UCSD-AML1 (cell line): ENCODE measurements around the gene ARHGAP10.

ENCODE experiments used
- DNase-seq: peaks from one replicate; lab custom pipeline; 2025; ENCODE audit not compliant: unreplicated experiment; lab: John Stamatoyannopoulos, UW

Gene ARHGAP10

DNA sequence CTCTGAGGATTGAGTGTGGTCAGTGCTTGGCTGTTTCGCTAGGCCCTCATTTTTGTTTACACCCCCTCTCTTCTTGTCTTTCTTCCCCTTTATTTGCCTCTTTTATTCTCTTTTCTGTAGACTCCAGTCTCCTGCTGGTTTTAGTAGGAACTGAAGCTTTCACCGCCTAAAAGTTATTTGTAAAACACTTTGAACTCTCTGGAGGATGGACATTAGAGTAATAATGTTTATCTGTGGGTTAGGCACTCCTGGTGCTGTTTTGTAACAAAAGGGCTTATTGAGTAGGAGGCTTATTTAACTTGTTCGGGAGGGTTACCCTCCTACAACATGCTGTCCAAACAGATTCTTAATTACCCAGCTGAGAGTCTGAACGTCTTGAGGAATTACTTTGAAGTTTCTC lies 1.6 kb upstream of the ARHGAP10 start:
- no peak for DNase-seq

DNA sequence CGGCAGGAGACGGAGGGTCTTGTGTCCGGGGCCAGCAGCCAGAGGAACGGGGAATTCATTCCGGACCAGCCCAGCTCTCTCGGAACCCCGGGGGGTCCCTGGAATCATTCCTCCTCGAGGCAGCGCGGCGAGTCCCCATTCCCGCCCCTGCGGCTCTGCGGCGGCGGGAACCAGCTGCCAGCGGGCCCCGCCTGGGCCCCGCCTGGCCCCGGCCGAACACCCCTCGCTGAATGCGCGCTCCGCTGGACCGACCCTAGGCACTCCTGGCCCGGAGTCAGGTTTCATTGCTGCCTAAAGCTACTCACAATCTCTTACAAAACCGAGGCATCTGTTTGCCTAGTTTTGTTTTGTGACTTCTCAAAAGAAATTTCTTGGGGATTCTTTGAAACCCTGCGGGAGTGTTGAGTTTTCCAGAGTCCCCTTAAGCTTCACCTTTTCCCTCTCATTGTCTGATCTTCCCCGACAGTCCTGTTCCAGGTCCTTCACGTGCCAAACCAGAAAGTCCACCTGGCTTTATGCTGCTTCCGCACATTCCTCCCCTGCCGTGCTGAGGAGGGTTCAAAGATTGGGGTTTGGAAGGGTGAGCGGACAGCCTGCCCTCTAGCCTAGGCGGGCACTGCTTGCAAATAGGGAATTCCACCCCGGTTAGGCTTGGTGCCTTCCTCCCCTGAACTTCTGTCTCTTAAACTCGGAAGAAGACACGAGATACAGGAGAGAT lies 789 bp downstream of the ARHGAP10 start:
- peak; percentile 49 for DNase-seq

DNA sequence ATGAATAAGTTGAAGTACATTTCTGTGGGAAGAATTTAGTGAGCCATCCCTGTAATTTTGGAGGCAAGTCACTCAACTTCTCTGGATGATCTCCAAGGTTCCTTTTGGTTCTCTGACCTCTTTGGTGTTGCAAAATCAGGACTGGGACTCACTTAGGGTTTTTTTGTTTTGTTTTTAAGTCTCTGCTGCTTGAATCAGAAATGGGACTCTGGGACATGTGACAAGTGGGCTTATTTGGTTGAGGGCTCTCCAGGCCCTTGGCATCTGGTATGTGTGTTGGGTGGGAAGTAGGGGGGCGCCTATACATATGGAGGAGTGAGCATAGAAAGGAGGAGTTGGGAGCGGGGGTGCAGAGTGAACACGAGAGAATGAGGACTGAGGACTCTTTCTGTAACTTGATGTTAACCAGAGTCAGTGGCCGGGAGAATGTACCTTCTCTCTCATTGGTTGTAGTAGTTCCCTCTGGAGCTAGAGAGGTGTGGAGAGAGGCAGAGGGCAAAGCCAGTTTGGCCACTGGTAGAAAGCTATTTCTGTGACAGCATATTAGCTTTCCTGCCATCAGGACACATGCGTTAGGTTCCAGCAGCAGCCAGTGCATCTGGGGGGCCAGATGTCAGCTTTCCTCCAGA lies 1.9 kb downstream of the ARHGAP10 start:
- DNase-seq, result peak; percentile 10

DNA sequence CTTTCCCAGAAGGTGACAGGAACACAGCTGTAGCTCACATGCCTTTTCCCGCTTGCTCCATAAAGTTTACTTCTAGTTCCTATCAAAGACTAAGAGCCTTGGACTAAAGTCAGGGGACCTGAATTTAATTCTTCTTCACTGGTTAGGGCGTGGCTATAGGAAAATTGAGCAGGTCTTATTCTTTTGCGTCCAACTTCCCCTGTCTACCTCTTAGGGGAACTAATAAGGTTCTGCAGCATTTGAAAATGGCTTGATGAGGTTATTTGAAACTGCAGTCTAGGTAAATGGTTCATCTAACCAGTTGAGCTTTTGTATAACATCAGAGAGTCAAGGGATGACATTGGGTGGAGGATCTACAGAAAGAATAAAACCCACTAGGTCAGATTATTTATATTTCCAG lies 2.6 kb downstream of the ARHGAP10 start:
- DNase-seq, result no peak

DNA sequence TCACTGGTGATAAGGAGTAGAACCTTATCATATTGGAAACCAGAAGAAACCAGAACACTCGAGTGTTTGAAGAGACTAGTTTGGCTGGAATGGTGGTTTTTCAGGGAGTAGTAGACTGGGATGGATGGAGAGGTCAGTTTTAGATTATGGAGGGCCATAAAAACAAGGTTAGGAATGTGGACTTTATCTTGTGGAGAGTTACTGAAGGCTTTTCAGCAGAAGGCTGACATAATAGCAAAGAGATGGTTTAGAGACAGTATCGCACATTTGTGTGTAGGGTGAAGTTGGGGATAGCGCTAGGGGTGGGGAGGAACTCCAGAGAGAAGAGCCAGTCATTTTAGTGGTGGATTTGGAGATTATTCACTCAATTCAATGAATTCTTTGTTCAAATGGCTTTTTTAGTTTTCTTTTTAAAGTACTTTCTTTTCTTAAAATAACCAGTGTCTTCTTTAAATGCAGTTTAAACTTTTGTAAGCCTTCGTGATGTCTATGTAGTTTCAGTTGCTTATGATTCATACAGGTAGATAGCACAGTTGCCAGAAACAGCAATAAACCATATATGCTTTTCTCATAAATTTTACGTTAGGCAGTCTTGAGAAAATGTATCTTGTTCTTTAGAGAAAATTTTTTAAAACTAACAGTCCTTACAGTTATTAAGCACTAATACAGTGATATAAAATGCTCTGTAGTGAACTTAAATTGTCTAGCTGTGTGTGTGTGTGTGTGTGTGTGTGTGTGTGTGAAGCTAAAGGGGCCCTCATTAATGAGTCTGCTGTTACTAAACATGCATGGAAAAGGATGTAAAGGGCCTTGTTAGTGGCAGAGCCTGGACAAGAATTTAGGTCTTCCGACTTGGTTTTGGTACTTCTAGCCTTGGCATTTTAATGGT lies 3.8 kb downstream of the ARHGAP10 start:
- no peak for DNase-seq

DNA sequence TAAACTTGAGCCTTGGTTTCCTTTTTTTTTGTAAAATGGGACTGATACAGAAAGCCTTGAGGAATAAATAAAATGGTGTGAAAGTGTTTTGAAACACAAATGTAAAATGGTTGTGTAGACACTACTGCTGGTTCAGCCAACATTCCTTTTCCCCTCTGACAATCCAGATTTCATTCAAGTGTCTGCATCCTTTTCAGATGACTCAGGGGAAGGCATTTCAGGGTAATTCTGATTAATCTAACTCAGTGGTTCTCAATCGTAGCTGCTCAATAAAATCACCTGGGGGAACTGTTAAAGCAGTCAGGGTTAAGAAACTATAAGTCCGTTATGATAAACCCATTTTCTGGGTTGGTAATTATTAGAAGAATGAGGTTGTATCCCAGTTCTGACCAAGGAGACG lies 4.6 kb downstream of the ARHGAP10 start:
- DNase-seq, result no peak

DNA sequence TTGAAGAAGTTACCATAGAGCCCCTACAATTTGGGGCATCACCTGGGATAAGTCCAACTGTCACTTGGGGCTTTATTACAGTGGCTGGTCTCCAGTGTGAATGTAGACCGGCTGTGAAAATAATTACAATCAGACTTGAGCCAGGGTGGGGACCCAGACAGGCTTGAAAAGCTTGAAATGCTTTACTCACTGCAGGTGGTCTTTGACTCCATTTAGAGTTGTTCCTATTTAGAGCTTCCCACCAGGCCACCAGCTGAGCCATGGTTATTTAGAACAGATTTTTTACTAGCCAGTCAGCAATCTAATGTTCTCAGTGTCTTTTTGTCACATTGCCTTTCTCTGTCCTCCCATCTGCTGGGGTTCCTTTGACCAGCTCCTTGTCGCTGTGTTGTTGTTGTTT lies 5.7 kb downstream of the ARHGAP10 start:
- DNase-seq, result no peak

DNA sequence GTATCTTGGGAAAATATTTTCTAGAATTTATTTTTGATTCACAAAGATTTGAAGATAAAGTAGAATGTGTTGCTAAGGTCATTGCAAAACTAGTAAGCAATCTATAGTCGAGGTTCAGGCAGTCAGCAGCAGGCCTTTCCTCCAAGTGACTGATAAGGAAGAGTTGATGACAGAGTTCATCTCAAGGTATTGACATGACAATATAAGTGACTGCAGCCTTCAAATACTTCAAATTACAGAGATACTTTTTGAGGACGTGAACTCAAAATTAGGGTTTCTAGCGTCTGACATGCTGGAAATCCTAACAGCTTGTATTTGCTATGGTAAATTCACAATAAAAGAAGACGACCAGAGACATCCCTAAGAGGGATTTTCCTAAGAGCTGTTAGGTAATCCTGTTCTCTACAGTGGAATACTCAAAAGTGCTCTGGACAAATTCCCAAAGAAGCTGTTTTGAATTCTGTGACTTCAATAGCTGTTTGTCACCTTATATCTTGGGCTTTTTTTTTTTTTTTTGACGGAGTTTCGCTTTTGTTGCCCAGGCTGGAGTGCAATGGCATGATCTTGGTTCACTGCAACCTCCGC lies 7.4 kb downstream of the ARHGAP10 start:
- DNase-seq, result no peak

DNA sequence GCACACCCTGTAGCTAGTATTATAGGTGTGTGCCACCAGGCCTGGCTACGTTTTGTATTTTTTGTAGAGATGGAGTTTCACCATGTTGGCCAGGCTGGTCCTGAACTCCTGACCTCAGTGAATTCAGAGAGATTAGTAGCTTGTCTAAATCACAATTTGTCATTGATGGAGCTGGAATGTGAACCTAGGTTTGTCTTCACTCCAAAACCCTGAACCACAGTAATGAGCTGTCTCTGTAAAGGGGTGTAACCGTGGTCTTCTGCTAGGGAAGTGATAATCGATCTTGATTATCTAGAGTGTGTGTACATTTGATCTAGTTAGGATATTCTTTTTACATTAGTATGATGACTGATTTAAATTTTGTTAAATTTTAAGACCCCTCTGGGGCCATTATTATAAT lies 8.3 kb downstream of the ARHGAP10 start:
- no peak for DNase-seq

DNA sequence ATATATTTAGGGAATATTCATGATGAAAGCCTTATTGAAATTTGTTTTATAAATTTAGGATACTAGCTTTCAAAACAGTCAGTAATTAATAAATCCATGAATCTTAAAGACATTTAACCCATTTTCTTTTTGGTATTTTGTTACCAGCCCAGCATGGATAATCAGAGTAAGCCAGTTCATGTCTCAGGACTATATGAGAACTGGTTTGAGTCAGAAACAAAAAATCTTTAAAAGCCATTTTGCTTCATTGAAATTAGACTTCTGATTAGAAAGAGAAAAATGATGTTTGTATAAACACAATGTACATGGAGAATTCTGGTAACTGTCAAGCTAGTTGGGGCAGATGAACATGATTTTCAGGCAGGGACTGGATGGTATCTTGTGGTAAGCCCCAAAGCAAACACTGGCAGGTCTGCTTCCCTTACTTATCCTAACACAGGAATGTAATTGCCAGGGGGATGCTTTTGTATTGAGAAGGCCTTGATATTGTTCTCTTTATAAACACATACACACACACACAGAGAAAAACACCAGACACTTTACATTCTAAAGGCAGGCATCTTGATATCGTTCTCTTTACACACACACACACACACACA lies 9.4 kb downstream of the ARHGAP10 start:
- DNase-seq, result no peak

DNA sequence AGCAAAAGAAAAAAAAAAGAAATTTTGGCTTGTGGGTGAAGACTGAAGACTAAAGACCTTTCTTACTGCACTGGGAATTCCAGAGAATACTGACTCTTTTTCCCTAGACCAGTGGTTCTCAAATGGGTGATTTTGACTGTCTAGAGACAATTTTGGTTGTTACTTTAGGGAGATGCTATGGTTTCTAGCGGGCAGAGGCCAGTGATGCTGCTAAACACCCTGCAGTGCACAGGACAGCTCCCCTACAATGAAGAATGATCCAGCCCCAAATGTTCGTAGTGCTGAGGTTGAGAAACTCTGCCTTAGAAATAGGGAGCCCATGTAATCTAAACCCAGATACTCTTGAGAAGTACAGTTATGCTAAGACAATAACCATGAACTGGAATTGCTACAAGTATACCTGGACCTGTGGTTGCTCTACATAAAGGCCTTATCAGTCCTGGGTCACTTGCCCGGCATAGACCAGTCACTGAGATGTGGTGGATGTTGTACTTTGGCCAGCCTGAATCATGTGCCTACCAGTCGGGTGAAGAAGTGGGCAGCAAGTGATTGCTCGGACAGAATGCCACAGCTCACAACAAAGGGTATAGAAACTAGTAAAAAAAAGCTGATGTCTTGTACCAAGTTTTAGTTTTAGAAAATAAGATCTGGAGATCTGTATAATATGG lies 16.0 kb downstream of the ARHGAP10 start:
- no peak for DNase-seq

DNA sequence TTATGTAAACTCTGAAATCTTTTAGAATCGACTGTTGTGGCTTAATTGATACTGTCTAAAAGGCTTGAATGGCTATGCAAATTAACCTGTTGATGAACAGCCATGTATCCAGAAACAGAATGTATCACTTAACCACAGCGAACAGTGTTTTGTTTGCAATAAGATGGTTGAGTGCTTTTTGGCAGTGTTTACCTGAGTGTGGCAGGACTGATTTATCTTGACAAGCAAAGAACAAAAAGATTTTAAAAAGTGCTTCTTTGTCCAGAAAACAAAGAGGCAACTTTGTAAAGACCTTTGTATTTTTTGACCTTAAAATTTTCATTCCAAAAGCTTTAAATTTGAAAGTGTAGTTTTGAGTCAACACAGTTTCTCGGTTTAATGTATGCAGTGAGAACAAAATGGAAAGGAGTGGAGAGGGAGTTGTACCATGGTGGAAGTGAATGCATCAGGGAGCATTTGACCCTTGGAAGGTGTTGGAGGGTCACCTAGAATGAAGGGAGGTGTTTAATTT lies 18.0 kb downstream of the ARHGAP10 start:
- no peak for DNase-seq

DNA sequence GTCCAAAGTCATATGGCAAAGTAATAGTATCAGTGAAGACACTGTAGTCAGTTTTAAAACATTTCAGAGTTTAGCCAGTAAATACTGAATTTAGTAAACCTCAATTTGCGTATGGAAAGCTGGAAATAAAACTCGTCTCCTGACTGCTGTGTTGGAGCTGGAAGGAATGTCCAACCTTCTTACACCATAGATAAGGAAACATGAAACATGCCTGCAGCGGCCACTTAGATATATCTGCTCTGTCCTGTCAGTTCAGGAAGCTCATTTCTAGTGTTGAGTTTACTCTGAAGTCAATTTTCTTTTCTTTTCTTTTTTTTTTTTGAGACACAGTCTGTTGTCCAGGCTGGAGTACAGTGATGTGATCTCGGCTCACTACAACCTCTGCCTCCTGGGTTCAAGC lies 21.2 kb downstream of the ARHGAP10 start:
- DNase-seq, result no peak

DNA sequence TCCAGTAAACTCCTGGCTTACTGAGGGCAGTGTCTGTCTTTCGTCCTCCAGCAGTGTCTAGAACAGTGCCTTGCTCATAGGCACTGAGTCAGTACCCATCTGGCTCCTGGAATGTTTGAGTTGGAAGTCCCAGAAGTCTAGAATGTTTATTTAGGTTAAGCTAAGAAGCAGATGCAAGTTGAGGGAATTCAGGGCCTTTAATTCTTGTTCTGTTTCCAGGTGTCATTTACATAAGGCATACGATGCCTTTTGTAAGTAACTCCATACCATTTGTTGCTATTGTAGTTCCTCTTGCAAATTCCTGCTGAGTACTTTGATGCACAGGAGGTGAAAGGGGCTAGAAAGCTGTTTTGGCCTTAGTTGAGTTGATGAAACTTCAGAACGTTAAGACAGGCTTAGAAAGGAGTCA lies 22.2 kb downstream of the ARHGAP10 start:
- no peak for DNase-seq

DNA sequence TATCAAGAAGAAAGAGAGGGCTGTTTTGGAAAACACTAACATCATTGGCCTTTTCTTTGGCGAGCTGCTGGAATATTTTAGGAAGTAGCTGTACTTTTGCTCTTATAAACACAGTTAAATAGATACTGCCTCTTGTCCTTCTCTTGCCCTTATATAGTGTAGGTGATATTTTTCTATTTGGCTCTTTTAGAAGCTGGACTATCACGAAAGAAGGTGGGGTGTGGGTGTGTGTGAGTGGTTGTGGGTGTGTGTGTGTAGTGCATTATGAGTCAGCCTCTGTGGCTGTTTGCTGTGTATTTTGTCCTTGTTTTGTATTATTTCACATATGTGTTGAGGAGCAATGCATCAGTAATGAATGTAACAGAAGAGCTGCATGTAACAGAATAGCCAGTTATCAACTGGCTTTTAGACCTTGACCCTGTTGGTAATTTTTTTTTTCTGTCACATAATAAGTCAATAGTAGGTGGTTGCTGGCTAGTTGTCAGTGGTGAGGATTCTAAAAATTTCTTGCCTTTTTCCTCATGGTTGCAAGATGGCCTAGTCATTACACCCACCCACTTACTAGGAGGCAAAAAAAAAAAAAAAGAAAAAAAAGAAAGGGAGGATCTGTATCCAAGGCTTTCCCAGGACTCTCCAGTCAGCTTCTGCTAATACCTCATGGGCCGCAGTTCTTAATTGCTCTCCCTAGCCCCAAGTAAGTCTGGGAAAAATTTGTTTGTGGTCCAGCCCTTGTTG lies 23.8 kb downstream of the ARHGAP10 start:
- no peak for DNase-seq

DNA sequence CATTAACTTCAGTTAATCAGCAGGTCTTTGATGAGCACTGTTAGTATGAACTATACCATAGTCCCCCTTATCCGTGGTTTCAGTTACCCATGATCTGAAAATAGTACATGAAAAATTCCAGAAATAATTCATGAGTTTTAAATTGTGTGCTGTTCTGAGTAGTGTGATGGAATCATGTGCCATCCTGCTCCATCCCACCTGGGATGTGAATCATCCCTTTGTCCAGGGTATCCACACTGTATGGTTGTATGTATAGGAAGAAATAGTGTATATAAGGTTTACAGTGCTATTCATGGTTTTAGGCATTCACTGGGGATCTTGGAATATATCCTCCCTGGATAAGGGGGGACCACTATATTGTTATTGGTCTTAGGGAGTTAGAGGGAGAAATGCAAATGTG lies 24.5 kb downstream of the ARHGAP10 start:
- DNase-seq, result no peak

DNA sequence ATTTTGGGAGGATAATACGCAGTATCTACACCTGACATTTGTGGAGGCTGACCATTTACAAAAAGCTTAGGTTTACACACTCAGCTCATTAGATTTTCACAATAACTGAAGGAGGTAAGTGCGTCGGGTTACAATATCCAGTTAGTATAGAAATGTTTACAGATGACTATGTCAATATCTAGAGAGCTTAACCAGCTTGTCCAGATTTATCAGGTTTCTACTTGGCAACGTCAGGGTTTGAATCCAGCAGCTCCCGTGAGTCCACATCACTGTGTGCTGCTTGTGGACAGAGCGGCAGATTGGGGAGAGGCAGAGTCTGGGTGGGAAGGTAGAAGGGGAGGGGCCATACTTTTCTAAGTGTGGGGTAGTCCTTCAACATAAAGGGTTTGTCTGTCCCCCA lies 28.3 kb downstream of the ARHGAP10 start:
- DNase-seq, result no peak

DNA sequence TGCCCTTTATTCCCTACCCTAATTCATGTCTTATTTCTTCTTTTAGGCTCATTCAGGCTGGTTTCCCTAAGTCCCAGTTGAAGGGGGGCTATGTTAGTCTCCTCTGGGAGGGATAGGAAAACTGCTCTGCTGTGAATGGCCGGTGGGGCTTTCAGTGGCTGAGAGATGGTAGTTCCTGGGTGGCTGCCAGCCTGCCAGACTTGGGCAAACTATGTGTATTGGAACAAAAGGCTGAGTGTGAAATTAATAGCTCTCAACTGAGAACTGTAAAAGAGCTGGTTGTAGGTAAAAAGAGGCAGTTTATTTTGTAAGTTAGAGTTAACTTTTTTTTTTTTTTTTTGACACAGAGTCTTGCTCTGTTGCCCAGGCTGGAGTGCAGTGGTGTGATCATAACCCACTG lies 28.8 kb downstream of the ARHGAP10 start:
- no peak for DNase-seq

DNA sequence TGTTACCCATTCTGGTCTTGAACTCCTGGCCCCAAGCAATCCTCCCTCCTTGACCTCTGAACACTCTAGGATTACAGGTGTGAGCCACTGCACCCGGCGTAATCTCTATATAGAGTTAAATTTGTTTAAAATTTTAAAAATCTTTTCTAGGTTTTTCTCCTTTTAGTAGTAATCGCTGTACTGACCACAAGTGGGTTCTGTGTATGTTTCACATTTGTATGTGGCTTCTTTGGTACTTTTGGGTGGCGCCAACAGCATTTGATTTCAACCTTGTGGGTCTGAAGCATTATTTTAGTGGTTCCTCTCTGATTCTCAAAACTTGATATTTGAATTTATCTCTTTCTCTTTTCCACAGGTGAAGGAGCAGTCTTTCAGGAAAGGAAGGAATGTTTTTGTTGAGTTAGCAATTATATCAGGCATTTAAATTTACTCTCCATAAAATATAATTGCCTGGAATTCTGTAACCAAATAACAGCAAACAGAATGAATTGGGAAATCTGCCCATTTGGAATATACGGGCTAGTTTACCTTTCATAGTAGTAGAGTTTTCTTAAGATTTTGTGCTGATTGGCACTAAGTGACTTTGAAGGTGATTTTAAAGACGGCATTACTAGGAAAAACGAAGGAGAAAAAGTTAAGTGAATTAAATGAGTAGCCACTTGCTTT lies 29.5 kb downstream of the ARHGAP10 start:
- no peak for DNase-seq
